Erythroblast (primary cell): ENCODE measurements around the gene PPP1CB.

ENCODE experiments used
- GATA1 ChIP-seq: IDR thresholded peaks from 2 replicates; pipeline ENCODE4 v1.6.1; 2011; ENCODE audit warnings: low read depth, mild to moderate bottlenecking, control low read depth, low read length, moderate library complexity
- POLR2A ChIP-seq: IDR thresholded peaks from 2 replicates; pipeline ENCODE4 v1.6.1; 2011; ENCODE audit warnings: mild to moderate bottlenecking, low read length

DNA sequence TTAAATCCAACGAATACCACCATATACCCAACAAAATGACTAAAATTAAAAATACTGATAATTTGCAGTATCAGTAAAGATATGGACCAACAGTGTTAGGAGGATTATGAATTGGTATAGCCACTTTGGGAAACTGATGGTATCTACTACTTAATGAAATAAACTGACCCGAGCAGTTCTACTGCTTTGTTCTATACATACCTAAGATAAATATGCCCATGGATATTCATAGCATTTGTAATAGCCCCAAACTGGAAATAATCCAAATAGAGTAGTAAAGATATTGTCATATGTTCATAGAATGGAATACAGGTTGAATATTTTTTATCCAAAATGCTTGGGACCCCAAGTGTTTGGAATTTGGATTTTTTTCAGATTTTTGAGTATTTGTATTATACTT lies 20.7 kb downstream of the PPP1CB start:
- no peak for TF ChIP-seq POLR2A
- no peak for TF ChIP-seq GATA1
